ENCODE results near the gene PAQR8.

DNA sequence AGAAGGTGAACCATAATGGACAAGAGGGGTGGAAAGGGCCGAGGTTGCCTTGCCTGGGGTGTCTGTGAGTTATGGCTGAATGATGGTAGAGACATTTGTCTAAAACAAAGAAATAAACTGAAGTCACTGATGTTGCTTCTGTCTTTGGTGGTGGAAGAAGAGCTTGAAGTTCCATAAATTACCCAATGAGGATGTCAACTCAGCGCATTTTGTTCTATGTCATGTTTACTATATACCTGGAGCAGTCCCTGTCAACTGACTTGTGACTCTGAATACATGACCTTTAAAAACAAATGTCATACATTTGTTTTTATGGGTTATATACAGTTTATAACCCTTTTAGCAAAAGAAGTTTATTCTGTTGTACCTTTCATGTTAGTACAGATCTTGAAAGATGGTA, 60.2 kb downstream of the PAQR8 start:
- TF ChIP-seq CTCF (IDR thresholded peaks at IDR 0.05) (no peak), EZH2 (IDR thresholded peaks at IDR 0.05; ENCODE audit: borderline replicate concordance, insufficient read depth, low read depth, low read length, poor library complexity, severe bottlenecking) (no peak)
